ENCODE results near the gene LGI4.

LGI4 gene

GRCh38 chr19:35134601-35135242, at the start of gene LGI4:
LGI4 (minus strand) TSS chr19:35135059; CDS start chr19:35134680, 379 bp downstream.
- DNase-seq (ENCODE audit: low spot score), result no peak
- in situ Hi-C loops (cut with MboI; ENCODE audit: low pct_unique_long_range_greater_than_20kb, low sequenced_read_pairs, unreplicated experiment), result no loop called here
- TF ChIP-seq, protein P1, sequence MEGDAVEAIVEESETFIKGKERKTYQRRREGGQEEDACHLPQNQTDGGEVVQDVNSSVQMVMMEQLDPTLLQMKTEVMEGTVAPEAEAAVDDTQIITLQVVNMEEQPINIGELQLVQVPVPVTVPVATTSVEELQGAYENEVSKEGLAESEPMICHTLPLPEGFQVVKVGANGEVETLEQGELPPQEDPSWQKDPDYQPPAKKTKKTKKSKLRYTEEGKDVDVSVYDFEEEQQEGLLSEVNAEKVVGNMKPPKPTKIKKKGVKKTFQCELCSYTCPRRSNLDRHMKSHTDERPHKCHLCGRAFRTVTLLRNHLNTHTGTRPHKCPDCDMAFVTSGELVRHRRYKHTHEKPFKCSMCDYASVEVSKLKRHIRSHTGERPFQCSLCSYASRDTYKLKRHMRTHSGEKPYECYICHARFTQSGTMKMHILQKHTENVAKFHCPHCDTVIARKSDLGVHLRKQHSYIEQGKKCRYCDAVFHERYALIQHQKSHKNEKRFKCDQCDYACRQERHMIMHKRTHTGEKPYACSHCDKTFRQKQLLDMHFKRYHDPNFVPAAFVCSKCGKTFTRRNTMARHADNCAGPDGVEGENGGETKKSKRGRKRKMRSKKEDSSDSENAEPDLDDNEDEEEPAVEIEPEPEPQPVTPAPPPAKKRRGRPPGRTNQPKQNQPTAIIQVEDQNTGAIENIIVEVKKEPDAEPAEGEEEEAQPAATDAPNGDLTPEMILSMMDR (IDR thresholded peaks at IDR 0.05; ENCODE audit: extremely low read depth, insufficient read depth, missing control alignments), result no peak

DNA sequence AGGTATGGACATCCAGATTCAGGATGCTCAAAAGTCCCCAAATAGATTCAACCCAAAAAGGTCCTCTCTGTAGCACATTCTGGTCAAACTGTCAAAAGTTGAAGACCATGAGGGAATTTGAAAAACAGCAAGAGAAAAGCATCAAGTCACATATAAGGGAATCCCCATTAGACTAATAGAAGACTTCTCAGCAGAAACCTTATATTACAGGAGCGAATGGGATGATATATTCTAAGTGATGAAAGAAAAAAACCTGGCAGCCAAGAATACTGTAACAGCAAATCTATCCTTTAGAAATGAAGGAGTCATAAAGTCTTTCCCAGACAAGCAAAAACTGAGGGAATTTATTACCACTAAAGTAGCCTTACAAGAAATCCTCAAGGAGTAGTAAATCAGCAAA, 49.4 kb upstream of the LGI4 start:
- TF ChIP-seq, protein P1 (IDR thresholded peaks at IDR 0.05; ENCODE audit: extremely low read depth, insufficient read depth, missing control alignments), result no peak
- no peak for DNase-seq (ENCODE audit: low spot score)
- in situ Hi-C loops (cut with MboI; ENCODE audit: low pct_unique_long_range_greater_than_20kb, low sequenced_read_pairs, unreplicated experiment), result no loop called here

DNA sequence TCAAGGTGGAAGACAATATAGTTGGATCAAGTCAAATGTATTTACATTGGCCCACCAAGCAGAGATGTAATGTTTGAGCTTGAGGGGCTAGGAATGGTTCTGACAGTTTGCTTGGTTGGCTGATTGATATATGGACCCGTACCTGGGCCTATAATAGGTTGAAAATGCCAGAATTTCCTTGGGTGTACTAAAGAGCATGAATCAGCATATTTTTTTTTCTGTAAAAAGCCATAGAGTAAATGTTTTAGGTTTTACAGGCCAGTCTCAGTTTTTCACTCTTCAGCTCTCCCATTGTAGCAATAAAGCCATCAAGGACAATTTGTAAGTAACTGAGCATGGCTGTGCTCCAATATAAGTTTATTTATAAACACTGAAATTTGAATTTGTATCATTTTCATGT, 46.5 kb upstream of the LGI4 start:
- TF ChIP-seq, protein P1 (IDR thresholded peaks at IDR 0.05; ENCODE audit: extremely low read depth, insufficient read depth, missing control alignments), result no peak
- in situ Hi-C loops (cut with MboI; ENCODE audit: low pct_unique_long_range_greater_than_20kb, low sequenced_read_pairs, unreplicated experiment), result no loop called here

DNA sequence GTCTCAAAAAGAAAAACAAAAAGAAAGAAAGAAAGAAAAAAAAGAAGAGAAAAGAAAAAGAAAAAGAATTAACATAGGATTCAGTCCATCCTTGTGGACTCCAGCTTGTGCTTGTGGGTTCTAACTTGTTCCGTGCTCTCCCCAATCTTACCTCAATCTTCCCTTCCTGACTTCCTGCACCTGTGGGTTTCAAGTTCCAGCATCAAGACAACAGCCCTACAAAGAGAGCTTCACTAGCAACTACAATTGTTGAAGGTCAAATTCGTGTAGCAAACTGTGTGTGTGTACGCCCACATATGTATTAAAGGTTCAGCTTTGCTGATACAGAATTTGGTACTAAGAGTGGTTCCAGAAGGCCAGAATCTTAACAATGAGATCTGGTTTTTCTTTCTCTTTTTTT, 45.0 kb upstream of the LGI4 start:
- TF ChIP-seq, protein P1 (IDR thresholded peaks at IDR 0.05; ENCODE audit: extremely low read depth, insufficient read depth, missing control alignments), result no peak
- in situ Hi-C loops (cut with MboI; ENCODE audit: low pct_unique_long_range_greater_than_20kb, low sequenced_read_pairs, unreplicated experiment), result no loop called here
- no peak for DNase-seq (ENCODE audit: low spot score)

More for the DNA sequence above, 46.5 kb upstream of the LGI4 start:
- no peak for DNase-seq (ENCODE audit: low spot score)

GRCh38 chr19:35178701-35179100, 43.8 kb upstream of the LGI4 start:
- no peak for DNase-seq (ENCODE audit: low spot score)
- TF ChIP-seq, protein P1 (IDR thresholded peaks at IDR 0.05; ENCODE audit: extremely low read depth, insufficient read depth, missing control alignments), result no peak
- in situ Hi-C loops (cut with MboI; ENCODE audit: low pct_unique_long_range_greater_than_20kb, low sequenced_read_pairs, unreplicated experiment), result no loop called here

GRCh38 chr19:35177377-35178274, 42.8 kb upstream of the LGI4 start:
- in situ Hi-C loops (cut with MboI; ENCODE audit: low pct_unique_long_range_greater_than_20kb, low sequenced_read_pairs, unreplicated experiment), result no loop called here

More at GRCh38 chr19:35177377-35178274, 42.8 kb upstream of the LGI4 start:
- no peak for DNase-seq (ENCODE audit: low spot score)
- TF ChIP-seq, protein P1 (IDR thresholded peaks at IDR 0.05; ENCODE audit: extremely low read depth, insufficient read depth, missing control alignments), result no peak
